Ecto neural progenitor cell (in vitro differentiated cells): ENCODE data around the gene PFN4.

Experiments used
- DNase-seq: peaks from one replicate; pipeline ENCODE4 v3.0.0-alpha.2; 2018; ENCODE audit warnings: low spot score

PFN4 gene

DNA sequence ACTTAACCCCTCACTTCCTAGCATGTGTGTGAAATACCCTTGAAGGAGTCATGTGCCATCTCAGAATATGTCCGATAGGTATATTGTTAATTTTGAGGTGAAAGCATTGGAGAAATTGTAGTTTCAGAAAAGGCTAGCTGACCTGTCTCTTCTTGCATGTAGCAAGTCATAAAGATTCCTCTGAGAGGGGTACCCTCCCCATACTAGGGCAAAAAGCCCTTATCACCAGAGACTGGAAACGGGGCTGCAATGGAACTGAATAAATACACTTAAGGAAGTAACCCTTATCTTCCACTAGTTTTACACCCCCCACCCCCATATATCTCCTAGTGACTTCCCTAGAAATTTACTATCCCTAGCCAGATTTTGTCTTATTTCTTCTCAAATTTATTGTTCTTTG, 45.3 kb downstream of the PFN4 start:
- DNase-seq = no peak

DNA sequence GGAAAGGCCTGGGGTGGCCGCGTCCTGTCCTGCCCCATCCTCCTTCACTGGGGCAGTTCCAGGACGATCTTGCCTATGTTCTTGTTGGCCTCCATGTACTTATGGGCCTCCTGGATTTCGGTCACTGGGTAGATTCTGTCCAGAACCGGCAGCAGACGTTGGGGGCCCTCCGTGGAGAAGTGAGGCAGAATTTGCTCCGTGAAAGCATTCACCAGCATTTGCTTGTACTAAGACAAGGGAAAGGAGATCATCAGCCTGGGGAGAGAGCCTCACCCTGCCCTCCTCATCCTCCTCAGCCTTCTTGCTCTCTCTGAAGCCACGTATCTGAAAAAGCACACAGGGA, 45.6 kb downstream of the PFN4 start:
- no peak for DNase-seq

DNA sequence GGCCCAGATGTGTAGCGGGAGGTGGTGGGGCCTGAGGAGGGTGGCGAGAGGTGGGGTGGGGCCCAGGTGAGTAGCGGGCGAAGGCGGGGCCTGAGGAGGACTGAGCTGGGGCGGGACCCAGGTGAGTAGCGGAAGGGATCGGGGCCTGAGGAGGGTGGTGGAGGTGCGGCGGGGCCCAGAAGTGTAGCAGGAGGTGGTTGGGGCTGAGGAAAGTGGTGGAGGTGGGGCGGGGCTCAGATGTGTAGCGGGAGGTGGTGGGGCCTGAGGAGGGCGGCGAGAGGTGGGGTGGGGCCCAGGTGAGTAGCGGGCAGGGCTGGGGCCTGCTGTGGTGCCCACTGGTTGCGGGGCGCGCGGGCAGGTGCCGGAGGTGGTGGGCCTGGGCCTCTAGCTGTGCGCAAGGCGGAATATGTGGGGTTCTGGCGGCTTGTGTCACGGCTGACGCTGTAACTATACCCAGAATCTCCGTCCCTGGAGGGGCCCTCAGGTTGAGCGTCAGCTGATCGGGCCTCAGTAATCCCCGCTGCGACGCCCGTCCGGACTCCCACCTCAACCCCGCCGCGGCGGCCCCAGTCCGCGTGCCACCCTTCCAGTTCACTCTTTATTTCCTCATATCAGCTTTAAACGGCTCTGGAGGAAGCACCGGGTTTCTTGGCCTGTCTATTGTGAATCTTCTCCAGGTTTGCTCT, 46.1 kb downstream of the PFN4 start:
- no peak for DNase-seq

DNA sequence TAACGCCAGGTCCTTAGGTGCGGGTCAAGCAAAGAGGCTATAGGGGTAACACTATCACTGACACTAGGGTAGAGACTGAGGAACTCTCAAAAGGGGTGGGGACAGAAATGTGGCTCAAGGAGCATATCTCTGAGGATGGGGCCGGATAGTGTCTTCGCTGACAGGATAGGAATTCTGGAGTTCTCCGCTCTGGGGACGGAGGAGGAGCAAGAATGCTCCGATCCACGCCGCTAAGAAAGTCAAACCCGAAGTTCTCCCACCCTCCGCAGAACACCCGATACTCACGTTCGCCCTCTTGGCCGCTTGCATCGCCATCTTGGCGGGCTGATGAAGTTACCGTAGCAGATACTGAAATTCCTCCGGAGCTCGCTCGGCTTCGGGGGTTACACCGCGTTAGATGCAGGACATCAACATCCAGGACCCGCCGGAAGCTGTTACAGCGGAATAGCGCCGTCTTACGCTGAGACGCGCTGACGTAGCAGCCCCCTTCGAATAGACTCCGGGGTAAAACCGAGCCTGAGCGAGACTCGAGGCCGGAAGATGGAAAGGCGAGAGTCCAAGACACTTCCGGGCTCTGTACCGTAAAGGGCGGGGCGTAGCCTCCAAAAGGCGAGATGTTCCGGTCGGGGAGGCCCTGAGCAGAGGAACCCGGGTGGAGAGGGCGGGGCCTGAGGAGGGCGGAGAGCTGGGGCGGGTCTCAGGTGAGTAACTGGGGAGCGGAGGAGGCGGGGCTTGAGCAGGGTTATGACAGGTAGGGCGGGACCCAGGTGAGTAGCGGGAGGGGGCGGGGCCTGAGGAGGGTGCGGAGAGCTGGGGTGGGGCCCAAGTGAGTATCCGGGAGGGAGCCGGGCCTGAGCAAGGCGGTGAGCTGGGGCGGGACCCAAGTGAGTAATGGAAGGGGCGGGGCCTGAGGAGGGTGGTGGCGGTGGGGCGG, 47.0 kb downstream of the PFN4 start, which contains the start of gene SF3B6:
TSS of gene SF3B6 (minus strand) at position 412 of the 934 bp plus-strand sequence. CDS start at position 315, 97 bp downstream.
- DNase-seq = peak; percentile 97

DNA sequence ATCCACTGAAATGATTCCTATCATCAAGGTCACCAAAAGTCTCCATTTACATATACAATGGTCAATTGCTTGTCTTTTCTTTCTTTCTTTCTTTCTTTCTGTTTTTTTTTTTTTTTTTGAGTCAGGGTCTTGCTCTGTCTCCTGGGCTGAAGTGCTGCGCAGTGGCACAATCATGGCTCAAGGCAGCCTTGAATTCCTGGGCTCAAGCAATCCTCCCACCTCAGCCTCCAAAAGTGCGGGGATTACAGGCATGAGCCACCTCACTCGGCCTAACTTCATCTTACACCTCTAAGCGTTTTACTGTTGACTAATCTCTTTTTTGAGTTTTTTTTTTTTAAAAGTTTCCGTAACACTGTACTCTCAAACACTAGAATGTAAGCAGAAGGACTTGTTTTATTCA, 47.9 kb downstream of the PFN4 start:
- no peak for DNase-seq

DNA sequence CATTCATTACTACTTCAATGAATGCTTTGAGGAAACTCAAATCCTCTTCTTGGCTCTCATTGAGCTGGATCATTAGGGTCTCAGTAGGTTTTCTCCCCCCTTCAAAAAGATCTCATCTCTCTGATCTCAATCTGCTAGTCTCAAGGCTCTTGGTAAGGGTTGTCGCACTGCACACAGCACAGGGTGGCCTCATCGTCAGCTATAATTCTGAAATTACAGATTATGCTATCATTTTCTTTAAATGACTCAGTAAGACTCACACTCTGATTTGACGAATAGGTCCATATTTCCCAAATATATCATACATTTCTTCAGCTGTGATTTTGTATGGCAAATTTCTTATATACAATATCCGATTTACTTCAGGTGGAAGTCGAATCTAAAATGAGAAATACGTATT, 49.3 kb downstream of the PFN4 start:
- DNase-seq = no peak

DNA sequence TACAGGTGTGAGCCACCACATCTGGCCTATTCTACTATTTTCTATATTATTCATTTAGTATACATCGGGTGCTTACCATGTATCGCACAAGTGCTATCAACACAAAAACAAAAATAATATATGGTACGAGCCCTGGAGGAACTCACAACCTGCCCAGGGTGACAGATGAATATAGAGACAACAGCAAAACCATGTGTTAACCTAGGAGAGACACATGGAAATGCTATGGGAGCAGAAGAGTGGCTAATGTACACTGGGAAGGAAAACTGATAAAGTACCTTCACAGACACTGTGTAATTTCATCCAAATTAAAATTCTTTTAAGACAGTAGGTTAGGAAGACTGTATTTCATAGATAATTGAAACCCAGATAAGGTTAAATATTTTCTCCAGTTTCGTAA, 50.9 kb downstream of the PFN4 start:
- DNase-seq = no peak

DNA sequence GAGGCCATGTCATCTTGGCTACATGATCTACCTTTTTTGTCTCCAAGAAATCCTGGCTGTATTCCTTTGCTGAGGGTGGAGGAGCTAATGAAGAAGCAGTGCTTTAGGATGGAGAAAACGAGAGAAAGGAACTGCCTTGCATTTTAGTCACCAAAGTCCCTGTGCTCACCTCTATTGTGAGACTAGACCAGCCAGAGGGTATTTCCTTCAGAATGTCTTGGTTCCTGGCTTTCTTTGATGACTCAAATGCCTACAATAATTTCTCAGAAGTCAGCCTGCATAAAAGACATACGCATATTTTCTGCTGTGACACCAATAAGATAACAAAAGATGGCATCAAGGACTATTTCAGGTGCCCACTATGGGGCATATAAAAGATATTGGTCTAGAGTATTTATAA, 57.8 kb downstream of the PFN4 start:
- DNase-seq = no peak
